ENCODE results near the gene PARS2. TPM values are rescaled to one million over a fixed set of nuclear protein-coding genes. Genes with fewer than 3 reads are reported as not detected.

Gene PARS2
- total RNA-seq, 1 donor from 2014 or later = 2.8 TPM

- no peak for ATAC-seq
These were observed 36.3 kb downstream of the PARS2 start for GRCh38 chr1:54728027-54728426.

GRCh38 chr1:54724771-54725170 is 39.6 kb downstream of the PARS2 start:
- no peak for ATAC-seq

GRCh38 chr1:54723985-54724384 is 40.3 kb downstream of the PARS2 start:
- ATAC-seq = no peak

- ATAC-seq = no peak
These were observed 42.6 kb downstream of the PARS2 start for GRCh38 chr1:54721719-54722118.

GRCh38 chr1:54716299-54717047 is 47.9 kb downstream of the PARS2 start:
- peak; percentile 49 for ATAC-seq

- peak; percentile 96 for ATAC-seq
These were observed 48.6 kb downstream of the PARS2 start, which contains the start of gene TTC4 for GRCh38 chr1:54715493-54716298. TTC4 (plus strand) TSS chr1:54715861; CDS start chr1:54715909, 48 bp downstream.

GRCh38 chr1:54714881-54715492 is 49.3 kb downstream of the PARS2 start:
- ATAC-seq = no peak

- ATAC-seq = no peak
These were observed 52.8 kb downstream of the PARS2 start for GRCh38 chr1:54711536-54711935.

GRCh38 chr1:54710841-54711240 is 53.5 kb downstream of the PARS2 start:
- ATAC-seq = no peak

GRCh38 chr1:54710434-54710833 is 53.9 kb downstream of the PARS2 start:
- no peak for ATAC-seq

- ATAC-seq = peak; percentile 41
These were observed 54.6 kb downstream of the PARS2 start for GRCh38 chr1:54709547-54710292.

- ATAC-seq = peak; percentile 54
These were observed 55.9 kb downstream of the PARS2 start for GRCh38 chr1:54708385-54708784.

Other genes starting within 250 kb of the PARS2 start
- gene ACOT11, start 216.3 kb downstream of the PARS2 start, total RNA-seq = 16.1 TPM
- not detected for gene FAM151A, start 141.0 kb downstream of the PARS2 start, total RNA-seq
- 0.68 TPM for gene MROH7, start 122.7 kb downstream of the PARS2 start, total RNA-seq
- 15.1 TPM for gene TTC4, start 48.7 kb downstream of the PARS2 start, total RNA-seq
- 113 TPM for gene TTC22, start 36.8 kb upstream of the PARS2 start, total RNA-seq
- 530 TPM for gene DHCR24, start 122.7 kb upstream of the PARS2 start, total RNA-seq
- 1.4 TPM for gene TMEM61, start 216.1 kb upstream of the PARS2 start, total RNA-seq
- not detected for gene BSND, start 234.4 kb upstream of the PARS2 start, total RNA-seq

All from esophagus mucosa (tissue), 1 donor.